ENCODE data around the gene KSR1.

DNA sequence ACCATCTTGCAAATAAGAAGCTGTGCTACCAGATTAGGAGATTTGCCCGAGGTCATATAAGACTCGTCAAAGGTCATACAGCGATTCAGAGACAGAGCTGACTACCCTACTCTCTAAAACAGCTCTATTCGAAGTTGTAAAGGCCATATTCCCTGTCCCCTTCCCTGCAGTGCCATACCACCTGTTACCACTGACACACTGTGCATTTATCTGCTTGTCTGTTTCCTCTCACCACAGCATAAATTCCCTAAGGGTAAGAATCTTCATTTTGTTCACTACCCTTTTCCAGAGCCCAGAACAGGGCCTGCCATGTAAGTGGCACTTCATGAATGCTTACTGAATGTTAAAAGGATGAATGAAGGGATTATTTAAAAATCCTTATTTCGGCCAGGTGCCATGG lies 3.4 kb upstream of the KSR1 start:
- TF ChIP-seq, protein P1, sequence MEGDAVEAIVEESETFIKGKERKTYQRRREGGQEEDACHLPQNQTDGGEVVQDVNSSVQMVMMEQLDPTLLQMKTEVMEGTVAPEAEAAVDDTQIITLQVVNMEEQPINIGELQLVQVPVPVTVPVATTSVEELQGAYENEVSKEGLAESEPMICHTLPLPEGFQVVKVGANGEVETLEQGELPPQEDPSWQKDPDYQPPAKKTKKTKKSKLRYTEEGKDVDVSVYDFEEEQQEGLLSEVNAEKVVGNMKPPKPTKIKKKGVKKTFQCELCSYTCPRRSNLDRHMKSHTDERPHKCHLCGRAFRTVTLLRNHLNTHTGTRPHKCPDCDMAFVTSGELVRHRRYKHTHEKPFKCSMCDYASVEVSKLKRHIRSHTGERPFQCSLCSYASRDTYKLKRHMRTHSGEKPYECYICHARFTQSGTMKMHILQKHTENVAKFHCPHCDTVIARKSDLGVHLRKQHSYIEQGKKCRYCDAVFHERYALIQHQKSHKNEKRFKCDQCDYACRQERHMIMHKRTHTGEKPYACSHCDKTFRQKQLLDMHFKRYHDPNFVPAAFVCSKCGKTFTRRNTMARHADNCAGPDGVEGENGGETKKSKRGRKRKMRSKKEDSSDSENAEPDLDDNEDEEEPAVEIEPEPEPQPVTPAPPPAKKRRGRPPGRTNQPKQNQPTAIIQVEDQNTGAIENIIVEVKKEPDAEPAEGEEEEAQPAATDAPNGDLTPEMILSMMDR (IDR thresholded peaks at IDR 0.05), result no peak
- no peak for TF ChIP-seq POLR2A (IDR thresholded peaks at IDR 0.05)

All from uterus (tissue), 2 donors.